ENCODE results near the gene VAT1L. TPM values are rescaled to one million over a fixed set of nuclear protein-coding genes. Genes with fewer than 3 reads are reported as not detected.

VAT1L gene
- total RNA-seq, 1 experiment from 2014 or later: 0.10 TPM

DNA sequence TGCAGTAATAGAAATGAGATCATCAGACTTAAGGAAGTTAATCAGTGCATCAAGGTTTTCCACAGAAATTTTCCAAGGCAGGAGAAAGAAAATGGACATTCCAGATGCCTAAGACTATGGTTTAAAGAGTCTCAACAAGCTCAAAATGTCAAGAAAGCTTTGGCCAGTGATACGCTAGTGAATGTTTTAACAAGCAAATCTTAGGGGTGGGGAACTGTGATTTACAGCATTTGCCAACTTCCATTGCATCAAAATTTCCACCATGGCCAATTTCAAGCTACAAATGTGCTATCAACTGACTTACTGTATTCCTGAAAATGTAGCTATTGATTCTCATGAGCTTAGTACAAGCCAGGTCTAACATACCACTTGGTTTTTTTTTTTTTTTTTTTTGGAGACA is 151.6 kb downstream of the VAT1L start:
- POLR2A ChIA-PET: no interaction called here
- RAD21 ChIA-PET (ENCODE audit: low non-redundant PET in 1 of 2, low total read pairs in 2 of 2, uncharacterized antibody in 2 of 2, unreplicated experiment in 2 of 2): no interaction called here
- CTCF ChIA-PET: interaction anchor here (1.4 kb wide), 1 partner anchor 12 kb away, joined by 5 read pairs; no protein-coding TSS in a partner anchor
- DNase-seq (ENCODE audit: low read depth, low spot score): no peak
- Histone ChIP-seq H3K4me3 (replicated peaks in 1 of 2; ENCODE audit: low read depth in 1 of 2, low read length in 2 of 2) (no peak overlapping the region), H3K9ac (ENCODE audit: low read length) (no peak overlapping the region), H3K27me3 (ENCODE audit: insufficient read depth, low read length) (peaks cover 5% of the 10 kb centered on the region; the same call in 1 of the 2 replicates), H3K9me3 (ENCODE audit: control insufficient read depth in 1 of 2, insufficient read depth in 1 of 2, low read depth in 1 of 2, low read length in 2 of 2) (no peaks in the 10 kb centered on the region), H3K27ac (ENCODE audit: low read depth, low read length) (no peak overlapping the region), H3K79me2 (ENCODE audit: insufficient read depth, low read length) (no peaks in the 10 kb centered on the region), H3K4me2 (ENCODE audit: low read length) (no peak overlapping the region), H2AFZ (ENCODE audit: low read depth, low read length, poor library complexity, severe bottlenecking) (no peak overlapping the region), H3K9me2 (ENCODE audit: insufficient read depth) (no peaks in the 10 kb centered on the region), H4K20me1 (ENCODE audit: insufficient read depth) (no peaks in the 10 kb centered on the region), H3K4me1 (ENCODE audit: control insufficient read depth in 1 of 2, insufficient read depth in 2 of 2, low read length in 2 of 2) (no peaks in the 10 kb centered on the region), H3K36me3 (ENCODE audit: control insufficient read depth in 1 of 2, insufficient read depth in 2 of 2, low read length in 2 of 2) (no peaks in the 10 kb centered on the region)
- no peak for ATAC-seq
- BruUV-seq (replicated peaks): no TSS peak
- TF ChIP-seq CBX3 (IDR thresholded peaks at IDR 0.05; ENCODE audit: low read depth) (no peak), FOSL1 (IDR thresholded peaks at IDR 0.05; ENCODE audit: low read depth) (no peak), ZFX (IDR thresholded peaks at IDR 0.05) (no peak), EZH2phosphoT487 (IDR thresholded peaks at IDR 0.05; ENCODE audit: borderline replicate concordance) (no peak), ZNF274 (IDR thresholded peaks at IDR 0.05; ENCODE audit: low read depth, low read length) (no peak), YY1 (IDR thresholded peaks at IDR 0.05; ENCODE audit: extremely low read depth, insufficient replicate concordance, low read depth, low read length) (no peak), EGR1 (IDR thresholded peaks at IDR 0.05; ENCODE audit: low read depth) (no peak), SRF (IDR thresholded peaks at IDR 0.05; ENCODE audit: low read depth) (no peak), RAD21 (IDR thresholded peaks at IDR 0.05; ENCODE audit: low read depth) (no peak)
- TF ChIP-seq, protein P1, sequence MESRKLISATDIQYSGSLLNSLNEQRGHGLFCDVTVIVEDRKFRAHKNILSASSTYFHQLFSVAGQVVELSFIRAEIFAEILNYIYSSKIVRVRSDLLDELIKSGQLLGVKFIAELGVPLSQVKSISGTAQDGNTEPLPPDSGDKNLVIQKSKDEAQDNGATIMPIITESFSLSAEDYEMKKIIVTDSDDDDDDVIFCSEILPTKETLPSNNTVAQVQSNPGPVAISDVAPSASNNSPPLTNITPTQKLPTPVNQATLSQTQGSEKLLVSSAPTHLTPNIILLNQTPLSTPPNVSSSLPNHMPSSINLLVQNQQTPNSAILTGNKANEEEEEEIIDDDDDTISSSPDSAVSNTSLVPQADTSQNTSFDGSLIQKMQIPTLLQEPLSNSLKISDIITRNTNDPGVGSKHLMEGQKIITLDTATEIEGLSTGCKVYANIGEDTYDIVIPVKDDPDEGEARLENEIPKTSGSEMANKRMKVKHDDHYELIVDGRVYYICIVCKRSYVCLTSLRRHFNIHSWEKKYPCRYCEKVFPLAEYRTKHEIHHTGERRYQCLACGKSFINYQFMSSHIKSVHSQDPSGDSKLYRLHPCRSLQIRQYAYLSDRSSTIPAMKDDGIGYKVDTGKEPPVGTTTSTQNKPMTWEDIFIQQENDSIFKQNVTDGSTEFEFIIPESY (IDR thresholded peaks at IDR 0.05; ENCODE audit: extremely low read depth, insufficient replicate concordance, low read length): no peak
- TF ChIP-seq, protein P2, sequence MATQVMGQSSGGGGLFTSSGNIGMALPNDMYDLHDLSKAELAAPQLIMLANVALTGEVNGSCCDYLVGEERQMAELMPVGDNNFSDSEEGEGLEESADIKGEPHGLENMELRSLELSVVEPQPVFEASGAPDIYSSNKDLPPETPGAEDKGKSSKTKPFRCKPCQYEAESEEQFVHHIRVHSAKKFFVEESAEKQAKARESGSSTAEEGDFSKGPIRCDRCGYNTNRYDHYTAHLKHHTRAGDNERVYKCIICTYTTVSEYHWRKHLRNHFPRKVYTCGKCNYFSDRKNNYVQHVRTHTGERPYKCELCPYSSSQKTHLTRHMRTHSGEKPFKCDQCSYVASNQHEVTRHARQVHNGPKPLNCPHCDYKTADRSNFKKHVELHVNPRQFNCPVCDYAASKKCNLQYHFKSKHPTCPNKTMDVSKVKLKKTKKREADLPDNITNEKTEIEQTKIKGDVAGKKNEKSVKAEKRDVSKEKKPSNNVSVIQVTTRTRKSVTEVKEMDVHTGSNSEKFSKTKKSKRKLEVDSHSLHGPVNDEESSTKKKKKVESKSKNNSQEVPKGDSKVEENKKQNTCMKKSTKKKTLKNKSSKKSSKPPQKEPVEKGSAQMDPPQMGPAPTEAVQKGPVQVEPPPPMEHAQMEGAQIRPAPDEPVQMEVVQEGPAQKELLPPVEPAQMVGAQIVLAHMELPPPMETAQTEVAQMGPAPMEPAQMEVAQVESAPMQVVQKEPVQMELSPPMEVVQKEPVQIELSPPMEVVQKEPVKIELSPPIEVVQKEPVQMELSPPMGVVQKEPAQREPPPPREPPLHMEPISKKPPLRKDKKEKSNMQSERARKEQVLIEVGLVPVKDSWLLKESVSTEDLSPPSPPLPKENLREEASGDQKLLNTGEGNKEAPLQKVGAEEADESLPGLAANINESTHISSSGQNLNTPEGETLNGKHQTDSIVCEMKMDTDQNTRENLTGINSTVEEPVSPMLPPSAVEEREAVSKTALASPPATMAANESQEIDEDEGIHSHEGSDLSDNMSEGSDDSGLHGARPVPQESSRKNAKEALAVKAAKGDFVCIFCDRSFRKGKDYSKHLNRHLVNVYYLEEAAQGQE (IDR thresholded peaks at IDR 0.05; ENCODE audit: low read depth): no peak
- TF ChIP-seq, protein P3, sequence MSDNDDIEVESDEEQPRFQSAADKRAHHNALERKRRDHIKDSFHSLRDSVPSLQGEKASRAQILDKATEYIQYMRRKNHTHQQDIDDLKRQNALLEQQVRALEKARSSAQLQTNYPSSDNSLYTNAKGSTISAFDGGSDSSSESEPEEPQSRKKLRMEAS (IDR thresholded peaks at IDR 0.05): no peak
- intact Hi-C loops (cut with micrococcal nuclease): loop anchor here (2.0 kb wide), 1 partner anchor 27 kb away; no protein-coding TSS in a partner anchor
